Stimulated activated memory B cell treated with anti-CD40 and anti-IgM and Interleukin-4, amounts not matched to agents 10 μg/mL and 1 μg/mL and 100 μg/mL, for 72 hours (primary cell): ENCODE data around the gene IGF2.
"Not testable (repeated sequence)": the region's sequence is repeated elsewhere in the genome, so short reads cannot be mapped to it uniquely, and the experiment has no call there.

Source experiments
- ATAC-seq: fragments of 150-1000 bp; cut with Tn5 transposase; 2 replicates; pipeline ENCODE4 v1.10.0; 2021
- H3K27ac Mint-ChIP-seq: one replicate; pipeline ENCODE4 v1.8.0; 2022; ENCODE audit warnings: mild to moderate bottlenecking, mixed read lengths
- H3K27me3 Mint-ChIP-seq: one replicate; pipeline ENCODE4 v1.8.0; 2022; ENCODE audit warnings: mixed read lengths
- H3K36me3 Mint-ChIP-seq: one replicate; pipeline ENCODE4 v1.8.0; 2022; ENCODE audit warnings: mixed read lengths
- H3K4me1 Mint-ChIP-seq: one replicate; pipeline ENCODE4 v1.8.0; 2022; ENCODE audit warnings: mixed read lengths
- H3K4me3 Mint-ChIP-seq: one replicate; pipeline ENCODE4 v1.8.0; 2022; ENCODE audit warnings: mild to moderate bottlenecking, moderate library complexity, mixed read lengths
- H3K9me3 Mint-ChIP-seq: one replicate; pipeline ENCODE4 v1.8.0; 2022; ENCODE audit warnings: mixed read lengths

Gene IGF2, protein sequence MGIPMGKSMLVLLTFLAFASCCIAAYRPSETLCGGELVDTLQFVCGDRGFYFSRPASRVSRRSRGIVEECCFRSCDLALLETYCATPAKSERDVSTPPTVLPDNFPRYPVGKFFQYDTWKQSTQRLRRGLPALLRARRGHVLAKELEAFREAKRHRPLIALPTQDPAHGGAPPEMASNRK

DNA sequence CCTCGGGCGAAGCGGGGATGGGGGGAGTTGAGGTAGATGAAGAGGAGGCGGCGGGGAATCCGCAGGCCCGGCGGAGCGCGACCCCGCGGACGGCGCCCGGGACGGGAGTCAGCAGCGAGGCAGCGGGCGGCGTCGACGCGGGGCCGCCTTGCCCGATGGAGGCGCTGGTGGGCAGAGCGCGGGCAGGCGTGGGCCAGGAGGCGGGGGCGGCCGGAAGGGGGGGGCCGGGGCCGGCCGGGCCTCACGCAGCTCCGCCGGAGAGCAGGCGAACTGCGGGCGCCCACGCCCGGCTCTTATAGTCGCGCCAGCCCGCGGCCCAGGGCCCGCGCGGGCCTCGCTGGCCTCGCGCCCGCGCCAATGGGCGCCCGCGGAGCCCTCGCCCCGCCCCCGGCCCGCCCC lies at the start of gene IGF2:
TSS of gene IGF2 (minus strand) at position 267 of the 399 bp plus-strand sequence. CDS start 3,866 bp downstream, outside the sequence.
- no peak within 1 kb of the TSS for H3K27ac Mint-ChIP-seq
- H3K36me3 Mint-ChIP-seq = no peaks in the 10 kb centered on the region
- H3K4me1 Mint-ChIP-seq = peaks cover 37% of the 10 kb centered on the region
- no peaks in the 10 kb centered on the region for H3K9me3 Mint-ChIP-seq
- ATAC-seq = no peak
- peaks cover 81% of the 10 kb centered on the region for H3K27me3 Mint-ChIP-seq
- H3K4me3 Mint-ChIP-seq = peak within 1 kb of the TSS; percentile 42

DNA sequence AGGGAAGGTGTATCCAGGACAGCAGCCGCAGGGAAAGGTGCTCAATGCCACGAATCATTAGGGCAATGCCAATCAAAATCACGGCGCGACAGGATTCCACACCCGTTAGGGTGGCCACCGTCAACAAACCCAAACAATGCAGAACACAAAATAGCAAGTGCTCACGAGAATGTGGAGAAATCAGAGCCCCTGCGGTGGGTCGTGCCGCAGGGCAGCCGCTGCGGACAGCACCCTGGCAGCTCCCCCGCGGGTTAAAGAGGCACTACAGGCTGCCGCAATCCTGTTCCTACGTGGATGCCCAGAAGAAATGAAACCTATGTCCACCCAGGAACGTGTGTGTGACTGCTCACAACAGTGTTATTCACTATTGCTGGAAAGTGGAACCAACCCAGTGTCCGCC lies 49.6 kb upstream of the IGF2 start:
- Mint-ChIP-seq H3K9me3 (no peaks in the 10 kb centered on the region), H3K27ac (no peak overlapping the region), H3K36me3 (no peaks in the 10 kb centered on the region), H3K27me3 (peaks cover 27% of the 10 kb centered on the region), H3K4me1 (peaks cover 6% of the 10 kb centered on the region), H3K4me3 (no peak overlapping the region)
- no peak for ATAC-seq

DNA sequence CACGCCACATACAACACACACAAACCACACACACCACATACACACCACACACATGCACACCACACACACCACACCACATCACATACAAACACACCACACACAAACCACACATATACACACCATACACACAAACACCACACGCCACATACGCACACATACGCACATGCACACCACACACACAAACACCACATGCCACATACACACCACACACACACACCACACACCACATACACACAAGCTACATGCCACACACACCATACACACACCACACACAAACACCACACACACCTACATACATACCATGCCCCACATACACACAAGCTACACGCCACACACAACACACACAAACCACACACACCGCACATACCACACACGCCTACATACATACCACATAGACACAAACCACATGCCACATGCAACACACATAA lies 48.1 kb upstream of the IGF2 start:
- ATAC-seq = no peak
- no peak overlapping the region for H3K4me3 Mint-ChIP-seq
- H3K36me3 Mint-ChIP-seq = no peaks in the 10 kb centered on the region
- H3K27me3 Mint-ChIP-seq = peaks cover 18% of the 10 kb centered on the region
- peaks cover 6% of the 10 kb centered on the region for H3K4me1 Mint-ChIP-seq
- no peaks in the 10 kb centered on the region for H3K9me3 Mint-ChIP-seq
- H3K27ac Mint-ChIP-seq = no peak overlapping the region

DNA sequence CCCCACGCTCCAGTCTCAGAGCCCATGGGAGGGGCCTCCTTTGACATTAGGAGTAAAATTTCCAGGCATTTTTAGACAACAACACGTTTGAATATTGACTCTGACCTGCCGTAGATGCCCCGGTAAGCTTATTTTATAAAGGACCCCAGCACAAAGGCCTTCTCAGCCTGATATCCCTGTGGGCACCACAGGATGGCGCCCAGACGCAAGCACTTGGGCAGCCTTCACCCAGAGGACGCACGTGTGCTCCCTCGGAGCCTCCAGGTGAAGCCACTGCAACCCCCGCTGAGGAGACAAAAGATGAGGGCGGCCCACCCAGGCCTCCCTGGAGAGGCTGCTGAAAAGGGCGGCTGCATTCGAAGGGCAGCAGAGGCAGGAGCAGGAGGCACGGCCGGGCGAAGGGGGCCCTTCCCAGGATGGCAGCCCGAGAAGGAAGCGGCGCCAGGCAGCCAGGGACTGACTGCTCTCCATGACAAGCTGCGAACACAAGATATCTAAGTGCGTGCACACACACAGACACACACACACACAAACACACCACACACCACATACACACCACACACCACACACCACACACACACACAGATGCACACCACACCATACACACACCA lies 47.6 kb upstream of the IGF2 start:
- Mint-ChIP-seq H3K27me3 (peaks cover 18% of the 10 kb centered on the region), H3K4me3 (no peak overlapping the region), H3K36me3 (no peaks in the 10 kb centered on the region), H3K9me3 (no peaks in the 10 kb centered on the region), H3K27ac (no peak overlapping the region), H3K4me1 (peaks cover 6% of the 10 kb centered on the region)
- peak; percentile 22 for ATAC-seq

DNA sequence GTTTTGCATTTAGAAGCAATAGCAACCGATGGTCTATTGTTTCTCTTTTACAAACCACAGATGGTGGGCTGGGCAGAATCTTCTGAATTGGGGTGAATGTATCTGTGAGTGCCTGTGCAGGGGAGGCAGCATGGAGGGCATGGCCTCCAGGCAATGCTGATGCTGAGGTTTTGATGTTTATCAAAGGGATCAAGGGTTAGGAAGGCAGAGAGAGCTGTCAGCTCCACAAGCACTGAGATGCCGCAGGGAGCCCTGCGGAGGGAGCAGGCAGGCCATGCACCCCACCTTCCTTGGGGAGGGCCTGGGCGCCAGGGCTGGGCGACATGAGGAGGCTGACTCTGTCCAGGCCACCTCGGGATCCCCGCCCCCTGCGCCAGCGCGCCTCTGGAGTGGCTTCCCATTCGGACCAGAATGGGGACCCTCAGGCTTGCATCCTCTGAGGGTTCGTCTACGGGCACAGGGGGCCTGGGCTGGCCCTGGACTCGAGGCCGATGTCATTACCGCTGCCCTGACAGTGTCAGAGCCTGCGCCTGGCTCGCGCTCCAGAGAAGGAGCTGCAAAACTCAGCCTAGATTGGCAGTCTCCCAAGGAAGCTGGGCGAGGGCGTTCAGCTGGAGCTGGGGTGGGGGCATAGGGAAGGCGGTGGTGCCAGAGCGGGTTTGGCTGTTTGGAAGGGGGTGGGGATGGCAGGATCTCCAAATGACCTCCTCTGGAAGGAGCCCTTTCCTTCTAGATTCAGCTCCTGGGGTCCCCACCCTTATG lies 46.3 kb upstream of the IGF2 start:
- Mint-ChIP-seq H3K4me1 (no peaks in the 10 kb centered on the region), H3K36me3 (no peaks in the 10 kb centered on the region), H3K4me3 (no peak overlapping the region), H3K27me3 (peaks cover 26% of the 10 kb centered on the region), H3K9me3 (no peaks in the 10 kb centered on the region), H3K27ac (no peak overlapping the region)
- ATAC-seq = no peak

DNA sequence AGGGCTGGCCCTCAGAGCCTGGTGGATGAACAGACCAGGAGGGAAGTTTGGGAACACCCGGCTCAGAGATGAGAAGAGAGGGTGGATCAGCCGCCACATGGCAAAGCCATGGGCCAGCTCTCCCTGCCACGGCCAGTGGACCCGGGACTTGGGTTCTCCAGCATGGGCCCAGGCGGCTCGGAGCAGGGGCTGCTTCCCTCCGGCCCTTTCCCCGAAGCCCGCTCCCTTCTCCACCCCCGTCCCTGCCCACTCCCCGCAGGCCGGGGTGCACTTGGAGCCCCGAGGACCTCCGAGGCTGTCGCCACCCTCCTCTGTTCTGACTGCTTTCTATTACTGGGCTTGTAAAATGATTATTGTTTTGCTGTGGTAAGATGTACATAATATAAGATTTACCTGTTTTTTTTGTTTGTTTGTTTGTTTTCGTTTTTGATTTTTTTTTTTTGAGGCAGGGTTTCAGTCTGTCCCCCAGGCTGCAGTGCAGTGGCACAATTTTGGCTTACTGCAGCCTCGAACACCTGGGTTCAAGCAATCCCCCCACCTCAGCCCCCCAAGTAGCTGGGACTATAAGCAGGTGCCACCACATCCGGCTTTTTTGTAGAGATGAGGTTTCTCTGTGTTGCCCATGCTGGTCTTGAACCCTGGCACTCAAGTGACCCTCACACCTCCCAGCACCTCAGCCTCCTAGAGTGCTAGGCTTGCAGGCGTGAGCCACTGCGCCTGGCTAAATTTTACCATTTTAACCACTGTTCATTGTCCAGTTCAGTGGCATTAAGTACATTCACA lies 43.7 kb upstream of the IGF2 start:
- Mint-ChIP-seq H3K4me1 (no peaks in the 10 kb centered on the region), H3K27ac (no peak overlapping the region), H3K4me3 (no peak overlapping the region), H3K27me3 (peaks cover 20% of the 10 kb centered on the region), H3K9me3 (no peaks in the 10 kb centered on the region), H3K36me3 (no peaks in the 10 kb centered on the region)
- ATAC-seq = no peak

DNA sequence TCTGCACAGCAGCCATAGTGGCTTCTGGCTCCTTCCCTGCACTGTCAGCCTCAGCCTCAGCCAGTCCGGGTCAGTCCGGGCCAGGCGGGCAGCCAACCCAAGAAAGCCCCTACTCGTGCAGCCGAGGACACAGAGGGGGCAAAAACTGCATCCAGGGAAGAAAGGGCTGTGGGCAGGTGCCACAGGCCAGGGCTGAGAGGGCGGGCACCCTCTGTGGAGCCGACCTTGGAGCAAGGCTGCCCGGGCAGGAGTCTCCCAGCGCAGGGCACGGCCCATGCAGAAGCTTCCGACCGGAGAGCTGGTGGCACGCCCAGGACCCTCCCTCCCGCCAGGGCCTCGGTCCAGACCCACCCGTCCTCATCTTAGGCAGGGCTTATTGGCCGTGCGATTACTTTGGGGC lies 42.9 kb upstream of the IGF2 start:
- no peak overlapping the region for H3K4me3 Mint-ChIP-seq
- H3K36me3 Mint-ChIP-seq = no peaks in the 10 kb centered on the region
- H3K27me3 Mint-ChIP-seq = peaks cover 20% of the 10 kb centered on the region
- no peak overlapping the region for H3K27ac Mint-ChIP-seq
- no peaks in the 10 kb centered on the region for H3K9me3 Mint-ChIP-seq
- no peak for ATAC-seq
- no peaks in the 10 kb centered on the region for H3K4me1 Mint-ChIP-seq

DNA sequence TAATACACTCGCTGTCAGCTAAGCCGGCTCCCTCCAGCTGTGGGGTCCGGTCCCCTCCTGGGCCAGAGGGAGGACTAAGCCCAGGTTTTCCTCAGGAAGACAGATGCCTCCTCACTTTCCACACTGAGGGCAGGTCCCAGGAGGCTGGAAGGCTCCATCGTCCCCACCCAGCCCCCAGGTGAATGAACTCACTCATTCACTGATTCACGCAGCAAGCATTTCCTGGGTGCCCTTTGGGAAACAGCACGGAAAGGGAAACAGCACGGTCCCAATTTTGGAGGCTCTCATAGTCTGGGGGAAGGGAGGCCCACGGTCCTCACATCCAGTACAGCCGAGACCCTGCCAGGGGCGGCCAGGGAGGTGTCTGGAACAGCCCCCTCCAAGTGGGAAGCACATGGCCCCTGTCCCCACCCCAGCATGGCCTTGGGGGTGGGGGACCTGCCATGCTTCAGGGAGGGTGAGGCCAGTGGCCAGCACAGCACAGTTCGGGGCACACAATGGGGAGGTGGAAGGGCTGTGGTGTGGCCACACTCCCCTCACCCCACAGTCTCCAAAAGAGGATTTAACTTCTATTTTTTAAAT lies 41.7 kb upstream of the IGF2 start:
- no peaks in the 10 kb centered on the region for H3K4me1 Mint-ChIP-seq
- H3K4me3 Mint-ChIP-seq = no peak overlapping the region
- ATAC-seq = no peak
- peaks cover 20% of the 10 kb centered on the region for H3K27me3 Mint-ChIP-seq
- H3K9me3 Mint-ChIP-seq = no peaks in the 10 kb centered on the region
- H3K27ac Mint-ChIP-seq = no peak overlapping the region
- no peaks in the 10 kb centered on the region for H3K36me3 Mint-ChIP-seq

DNA sequence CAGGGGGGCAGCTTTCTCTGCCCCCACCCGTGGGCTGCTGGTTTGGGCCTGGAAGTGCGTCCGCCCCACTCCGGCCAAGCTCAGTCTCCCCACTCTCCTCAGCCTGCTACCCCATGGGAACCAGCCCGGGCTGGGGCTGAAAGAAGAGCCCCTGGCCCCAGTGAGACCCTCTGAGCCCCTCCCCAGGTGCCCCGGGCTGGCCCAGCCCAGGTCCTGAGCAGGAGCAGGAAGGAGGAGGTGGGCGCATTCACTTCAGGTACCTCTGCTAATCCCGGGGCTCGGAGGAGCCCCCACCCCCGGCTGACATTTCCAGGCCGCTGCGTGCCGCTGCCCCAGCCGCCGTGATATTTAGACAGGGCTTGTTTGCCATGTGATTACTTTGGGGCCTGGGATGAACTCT lies 41.2 kb upstream of the IGF2 start:
- no peak for ATAC-seq
- Mint-ChIP-seq H3K9me3 (no peaks in the 10 kb centered on the region), H3K36me3 (no peaks in the 10 kb centered on the region), H3K4me1 (no peaks in the 10 kb centered on the region), H3K4me3 (no peak overlapping the region), H3K27me3 (peaks cover 19% of the 10 kb centered on the region), H3K27ac (no peak overlapping the region)

DNA sequence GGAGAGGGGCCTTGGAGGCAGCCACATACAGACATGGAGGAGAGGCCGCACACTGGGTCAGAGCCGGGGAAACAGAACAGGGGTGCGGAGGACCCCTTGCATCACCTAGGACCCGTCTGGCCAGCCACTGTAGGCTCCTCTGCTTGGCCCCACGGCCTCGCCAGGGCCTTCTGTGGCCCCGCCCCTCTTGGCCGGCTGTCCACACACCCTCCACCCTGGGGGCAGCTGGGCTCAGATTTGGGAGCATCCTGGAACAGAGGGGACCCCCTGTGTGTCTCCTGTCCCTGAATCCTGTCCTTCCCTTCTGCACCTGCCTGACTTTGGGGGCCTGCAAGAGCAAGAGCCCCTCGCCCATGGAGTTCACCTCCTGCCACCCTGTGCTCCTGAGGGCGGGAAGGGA lies 40.3 kb upstream of the IGF2 start:
- Mint-ChIP-seq H3K36me3 (no peaks in the 10 kb centered on the region), H3K27me3 (peaks cover 15% of the 10 kb centered on the region), H3K9me3 (no peaks in the 10 kb centered on the region), H3K4me3 (no peak overlapping the region), H3K4me1 (no peaks in the 10 kb centered on the region), H3K27ac (no peak overlapping the region)
- no peak for ATAC-seq

DNA sequence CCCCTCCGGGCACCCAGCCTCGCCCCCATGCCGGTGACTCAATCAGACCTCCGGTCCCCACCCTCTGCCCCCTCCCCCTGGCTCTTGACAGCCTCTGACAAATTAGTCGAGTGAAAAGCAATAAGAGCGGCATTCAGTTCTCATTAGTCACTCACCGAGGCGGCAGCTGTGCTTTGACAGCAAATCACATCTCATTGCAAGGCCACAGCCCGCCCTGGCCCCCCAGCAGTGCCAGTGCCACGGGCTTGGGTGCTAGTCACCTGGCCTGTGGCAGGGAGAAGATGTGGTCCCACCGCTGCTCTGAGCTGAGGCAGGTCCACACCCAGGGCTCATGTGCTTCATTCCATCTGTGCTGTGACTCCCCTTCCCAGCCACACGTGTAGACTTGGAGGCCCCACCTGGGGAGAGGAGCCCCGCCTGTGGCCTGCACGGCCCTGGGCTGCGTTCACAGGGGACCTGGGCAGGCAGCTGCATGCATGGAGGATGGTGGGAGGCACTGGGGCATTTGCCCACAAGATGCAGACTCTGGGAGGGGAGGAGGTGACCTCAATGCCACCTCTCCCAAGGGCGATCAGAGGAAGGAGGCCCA lies 39.8 kb upstream of the IGF2 start:
- peaks cover 19% of the 10 kb centered on the region for H3K27me3 Mint-ChIP-seq
- no peaks in the 10 kb centered on the region for H3K9me3 Mint-ChIP-seq
- ATAC-seq = no peak
- H3K4me1 Mint-ChIP-seq = no peaks in the 10 kb centered on the region
- H3K36me3 Mint-ChIP-seq = no peaks in the 10 kb centered on the region
- H3K27ac Mint-ChIP-seq = no peak overlapping the region
- no peak overlapping the region for H3K4me3 Mint-ChIP-seq

DNA sequence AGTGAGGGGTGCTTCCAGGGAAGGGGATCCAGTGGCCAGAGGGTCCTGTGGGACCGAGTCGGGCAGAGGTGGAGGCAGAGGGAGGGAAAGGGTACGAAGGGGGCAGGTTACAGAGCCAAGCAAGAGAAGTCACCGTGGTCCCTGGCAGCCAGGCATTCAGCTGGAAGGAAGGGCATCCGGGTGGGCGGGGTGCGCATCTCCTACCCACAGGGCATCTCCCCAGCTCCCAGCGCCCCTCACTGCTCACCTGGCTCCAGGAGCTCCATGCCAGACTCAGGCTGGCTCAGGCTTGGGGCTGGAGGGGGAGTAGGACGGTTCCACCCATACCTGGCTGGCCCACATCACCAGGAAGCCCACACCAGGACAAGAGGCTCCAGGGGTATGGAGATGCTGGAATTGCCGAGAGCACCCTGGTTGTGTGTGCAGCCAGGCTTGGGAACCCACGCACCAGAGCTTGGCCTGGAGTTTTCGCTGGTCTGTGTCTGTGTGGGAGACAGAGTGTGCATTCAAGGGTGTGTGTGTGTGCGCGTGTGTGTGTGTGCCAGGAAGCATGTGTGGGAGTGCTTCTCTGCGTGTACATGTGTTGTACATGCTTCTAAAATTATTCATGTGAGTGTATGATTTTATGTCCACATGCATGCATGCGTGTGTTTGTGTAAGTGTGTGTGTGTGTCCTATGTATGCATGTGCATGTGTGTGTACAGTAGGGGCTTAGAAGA lies 39.0 kb upstream of the IGF2 start:
- not testable (repeated sequence) for H3K9me3 Mint-ChIP-seq, H3K36me3 Mint-ChIP-seq, H3K4me3 Mint-ChIP-seq, H3K4me1 Mint-ChIP-seq, H3K27ac Mint-ChIP-seq, ATAC-seq
- peaks cover 24% of the 10 kb centered on the region for H3K27me3 Mint-ChIP-seq

DNA sequence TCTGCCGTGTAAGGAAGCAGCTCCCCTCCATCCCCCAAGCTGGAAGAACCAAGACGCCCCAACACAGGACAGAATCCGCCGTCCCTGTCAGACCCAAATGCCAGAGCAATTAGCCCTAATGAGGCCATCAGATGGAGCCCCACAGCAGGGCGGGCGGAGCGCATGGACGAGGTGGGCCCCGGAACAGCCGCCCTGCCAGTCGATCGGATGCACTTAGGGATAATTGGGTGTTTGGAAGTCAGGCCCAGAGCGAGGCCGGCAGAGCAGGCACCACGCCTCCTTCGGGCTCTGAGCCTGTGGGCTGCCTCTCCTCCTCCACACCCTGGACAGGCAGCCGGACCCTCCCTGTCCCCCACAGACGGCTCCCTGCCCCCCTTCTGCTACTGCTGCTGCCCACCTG lies 37.9 kb upstream of the IGF2 start:
- Mint-ChIP-seq H3K9me3 (no peaks in the 10 kb centered on the region), H3K27me3 (peaks cover 29% of the 10 kb centered on the region), H3K36me3 (no peaks in the 10 kb centered on the region), H3K4me3 (no peak overlapping the region), H3K27ac (no peak overlapping the region), H3K4me1 (no peaks in the 10 kb centered on the region)
- no peak for ATAC-seq

DNA sequence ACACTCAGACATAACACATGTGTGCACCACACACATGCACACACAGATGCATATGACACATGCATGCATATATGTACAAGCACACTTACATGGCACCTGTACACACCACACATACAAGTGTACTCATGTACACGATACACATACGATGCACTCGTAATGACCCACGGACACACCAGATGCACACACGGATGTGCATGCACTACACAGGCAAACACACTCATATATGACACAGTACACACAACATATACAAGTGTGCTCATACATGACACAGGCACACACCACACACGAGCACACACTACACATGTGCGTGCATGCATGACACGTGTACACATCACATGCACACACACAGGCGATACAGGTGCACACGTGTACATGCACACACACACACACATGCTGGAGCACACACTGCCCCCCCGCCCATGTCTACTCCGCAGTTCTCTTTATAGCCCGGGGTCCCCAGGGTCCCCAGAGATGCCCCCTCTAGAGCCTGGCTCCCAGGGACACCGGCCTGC lies 37.3 kb upstream of the IGF2 start:
- no peak overlapping the region for H3K27ac Mint-ChIP-seq

More for the DNA sequence above, 37.3 kb upstream of the IGF2 start:
- Mint-ChIP-seq H3K36me3 (no peaks in the 10 kb centered on the region), H3K9me3 (no peaks in the 10 kb centered on the region), H3K4me1 (no peaks in the 10 kb centered on the region), H3K4me3 (no peak overlapping the region), H3K27me3 (peaks cover 29% of the 10 kb centered on the region)
- ATAC-seq = no peak
